HG02763 (cell line): Measurements from ENCODE around the gene TACR1.
"Not testable (repeated sequence)": the region's sequence is repeated elsewhere in the genome, so short reads cannot be mapped to it uniquely, and the experiment has no call there.

Experiments
- ATAC-seq: cut with Tn5 transposase; IDR thresholded peaks from one replicate; pipeline ENCODE4 v1.9.1; 2021; ENCODE audit warnings: mild to moderate bottlenecking, moderate library complexity; ENCODE audit not compliant: unreplicated experiment

Gene TACR1

DNA sequence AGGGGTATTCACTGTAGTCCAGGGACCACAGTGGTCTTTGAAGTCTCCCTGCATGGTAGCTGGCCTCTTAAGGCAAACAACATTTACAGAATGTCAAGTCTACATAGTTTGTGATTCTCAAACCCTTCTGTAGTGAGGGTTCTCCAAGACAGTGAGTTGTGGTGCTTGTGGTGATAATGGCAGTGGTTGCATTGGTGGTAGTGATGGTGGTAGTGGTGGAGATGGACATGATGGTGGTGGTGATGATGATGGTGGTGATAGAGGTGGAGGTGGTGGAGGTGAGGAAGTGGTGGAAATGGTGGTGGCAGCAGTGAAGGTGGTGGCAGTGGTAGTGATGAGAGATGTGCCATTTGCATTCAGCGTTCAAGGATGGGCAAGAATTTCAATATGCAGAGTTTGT lies 104.9 kb downstream of the TACR1 start:
- ATAC-seq = no peak

DNA sequence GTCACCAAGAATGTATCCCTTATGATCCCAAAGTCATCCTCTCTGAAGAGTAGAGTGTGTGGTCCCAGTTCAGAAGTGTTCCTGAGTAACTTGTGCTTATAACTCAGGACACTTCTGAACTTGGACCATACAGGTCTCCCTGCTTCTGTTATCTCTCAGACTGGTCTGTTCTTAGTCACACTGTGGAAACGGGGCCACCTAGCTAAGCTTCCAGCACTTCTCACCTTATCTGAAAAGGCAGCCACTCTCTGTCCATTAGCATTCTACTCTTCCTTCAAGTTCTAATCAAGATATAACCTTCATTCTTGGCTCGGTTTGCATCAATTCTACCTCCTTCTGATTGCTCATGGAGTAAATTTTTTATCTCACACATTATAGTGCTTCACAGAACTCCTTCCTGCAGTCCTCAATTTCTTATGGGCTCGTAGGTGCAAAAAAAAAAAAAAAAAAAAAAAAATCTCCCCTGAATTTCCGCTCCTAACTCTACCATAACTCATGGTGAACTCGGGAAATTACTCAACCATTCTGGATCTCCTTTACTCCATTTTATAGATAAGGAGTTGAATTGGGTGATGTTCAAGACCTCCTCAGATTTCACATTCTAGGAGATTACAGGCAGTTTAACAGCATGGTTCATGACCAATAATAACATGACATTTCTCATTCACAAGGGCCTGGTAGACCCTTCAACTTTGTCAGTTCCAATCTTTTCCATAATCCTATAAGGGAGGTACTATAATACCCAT lies 108.4 kb downstream of the TACR1 start:
- no peak for ATAC-seq

DNA sequence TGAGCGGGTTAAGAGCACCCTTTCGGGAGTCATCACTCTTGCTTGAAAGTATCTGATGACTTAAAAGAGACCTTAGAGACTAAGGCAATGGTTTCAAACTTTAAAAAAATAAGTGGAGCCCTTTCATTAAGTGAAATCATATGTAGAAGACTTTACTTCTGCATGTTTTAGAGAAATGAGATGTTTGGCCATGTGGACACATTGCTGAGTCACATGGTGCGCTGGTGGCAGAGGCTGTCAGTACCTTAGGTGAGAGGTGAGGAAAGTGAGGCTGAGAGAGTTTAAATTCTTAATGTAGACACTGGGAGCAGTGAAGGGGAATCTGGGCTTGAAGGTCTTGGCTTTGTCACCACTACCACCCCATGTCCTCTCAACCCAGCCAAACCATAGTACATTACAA lies 109.8 kb downstream of the TACR1 start:
- ATAC-seq = no peak

GRCh38 chr2:75088791-75089190 lies 110.5 kb downstream of the TACR1 start:
- ATAC-seq = no peak

- ATAC-seq = no peak
Observed at GRCh38 chr2:75087736-75088135, 111.6 kb downstream of the TACR1 start.

GRCh38 chr2:75079575-75079974 lies 119.7 kb downstream of the TACR1 start:
- ATAC-seq = no peak

DNA sequence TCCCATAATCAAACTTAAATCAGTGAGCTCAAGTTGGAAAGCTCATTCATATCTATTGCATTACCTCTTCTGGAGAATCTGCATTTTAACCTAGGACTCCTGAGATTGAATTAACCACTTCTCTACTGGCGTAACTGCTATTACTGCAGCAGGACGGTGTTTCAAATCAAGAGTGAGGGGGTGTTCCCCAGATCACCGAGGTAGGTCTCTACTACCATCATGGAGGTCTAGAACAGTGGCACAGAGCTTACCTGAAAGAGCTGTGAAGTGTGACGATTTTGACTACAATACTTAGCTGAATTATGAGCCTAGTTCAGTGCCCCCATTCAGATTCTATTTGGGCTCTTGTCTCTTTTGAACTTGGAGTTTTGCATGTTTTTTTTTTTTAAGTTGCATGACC lies 121.4 kb downstream of the TACR1 start:
- ATAC-seq = no peak

DNA sequence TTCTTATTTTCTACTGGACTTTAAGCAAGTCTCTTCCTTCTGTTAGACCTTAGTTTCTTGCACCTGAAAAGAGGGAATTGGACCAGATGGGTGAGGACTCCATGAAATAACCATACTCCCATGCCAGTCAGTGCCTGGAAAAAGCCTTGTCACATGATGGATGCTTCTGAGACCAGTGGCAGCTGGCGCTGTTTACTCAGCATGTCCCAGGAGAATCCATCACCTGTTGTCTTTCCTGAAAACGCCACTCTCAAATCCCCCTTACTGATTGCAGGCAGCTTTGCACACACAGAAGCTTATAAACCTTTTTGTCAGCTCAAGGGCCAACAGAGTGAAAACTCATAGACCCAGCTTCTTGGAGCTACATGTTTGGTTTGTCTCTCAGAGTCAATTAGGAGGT lies 123.2 kb downstream of the TACR1 start:
- no peak for ATAC-seq

DNA sequence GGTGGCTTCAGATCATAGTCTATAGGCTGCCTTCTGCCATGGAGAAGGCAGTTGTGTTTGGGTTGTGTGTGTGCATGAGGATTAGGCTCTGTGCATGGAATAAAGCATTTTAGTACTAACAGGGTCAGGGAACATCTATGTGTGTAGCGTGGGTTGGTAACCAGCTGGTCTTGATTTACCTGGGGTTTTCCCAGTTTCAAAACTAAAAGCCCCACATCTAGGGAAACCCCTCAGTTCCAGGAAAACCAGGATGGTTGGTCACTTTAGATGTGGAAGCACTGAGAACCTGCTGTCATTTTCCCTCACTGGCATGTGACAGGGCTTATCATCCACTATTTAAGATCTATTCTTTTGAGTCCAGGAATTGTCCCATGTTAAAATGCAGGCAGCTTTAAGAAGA lies 124.6 kb downstream of the TACR1 start:
- ATAC-seq = no peak

- ATAC-seq = no peak
Observed at GRCh38 chr2:75074228-75074627, 125.1 kb downstream of the TACR1 start.

GRCh38 chr2:75071766-75072165 lies 127.6 kb downstream of the TACR1 start:
- no peak for ATAC-seq

GRCh38 chr2:75068546-75068945 lies 130.8 kb downstream of the TACR1 start:
- ATAC-seq = no peak

- ATAC-seq = no peak
Observed at GRCh38 chr2:75067506-75067905, 131.8 kb downstream of the TACR1 start.

DNA sequence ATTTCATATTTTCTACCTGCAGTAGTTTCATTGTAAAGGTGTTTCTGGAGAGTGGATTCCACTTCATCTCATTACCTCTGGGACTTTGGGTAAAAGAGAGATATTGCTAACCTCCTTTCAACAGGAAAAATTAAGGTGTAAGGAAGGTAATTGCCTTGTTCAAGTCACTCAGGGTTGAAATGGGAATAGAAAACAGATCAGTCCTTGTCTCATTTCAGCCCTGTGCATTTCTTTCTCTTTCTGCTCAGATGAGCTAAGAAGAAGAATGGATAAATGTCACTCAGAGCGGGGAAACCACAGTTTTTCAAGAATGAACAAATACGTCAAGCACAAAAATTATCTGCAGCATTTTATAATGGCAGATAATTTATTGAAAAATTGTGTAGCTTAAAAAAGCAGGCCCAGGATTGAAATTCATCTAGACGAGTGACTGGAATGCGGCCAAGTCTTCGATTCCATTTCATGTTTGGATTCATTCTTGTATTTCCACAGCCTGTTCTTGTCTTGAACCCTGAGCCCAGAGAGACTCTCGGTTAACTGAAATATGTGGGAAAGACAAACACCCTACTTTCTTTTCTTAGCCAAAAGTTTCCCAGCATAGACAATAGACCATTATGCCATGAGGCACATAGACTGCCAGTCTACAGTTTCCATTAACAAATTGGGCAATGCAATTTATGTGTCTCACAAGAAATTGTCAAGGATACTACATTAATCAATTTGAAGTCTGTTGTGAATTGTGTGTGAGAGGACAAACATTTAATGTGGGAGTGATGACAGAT lies 133.0 kb downstream of the TACR1 start:
- no peak for ATAC-seq

DNA sequence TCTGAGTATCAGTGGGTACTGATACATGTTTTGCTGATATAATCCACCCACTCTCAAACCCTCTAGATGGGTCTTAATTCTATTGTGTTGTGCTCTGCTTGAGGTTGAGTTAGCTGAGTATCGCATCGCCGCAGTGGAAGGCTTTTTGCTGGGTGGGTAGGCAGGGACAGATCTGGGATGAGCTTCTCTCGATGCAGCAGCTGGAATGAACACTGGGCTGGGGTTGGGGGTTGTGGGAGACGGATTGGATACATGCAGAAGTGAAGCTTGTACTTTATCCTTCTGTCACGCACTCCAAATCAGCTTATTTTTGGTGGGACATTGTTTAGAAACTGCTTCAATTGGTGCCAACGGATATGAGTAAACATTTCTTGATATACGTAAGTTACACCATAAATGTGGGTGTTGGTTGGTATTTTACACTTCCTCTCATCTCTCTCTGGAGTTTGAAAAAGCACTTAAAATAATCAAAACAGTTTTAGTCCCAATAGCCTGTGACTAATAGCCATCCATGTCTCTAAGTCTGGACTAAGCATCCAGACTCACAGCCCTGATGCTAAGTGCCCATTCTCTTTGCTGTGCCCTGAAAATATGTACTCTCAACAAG lies 133.8 kb downstream of the TACR1 start:
- no peak for ATAC-seq

DNA sequence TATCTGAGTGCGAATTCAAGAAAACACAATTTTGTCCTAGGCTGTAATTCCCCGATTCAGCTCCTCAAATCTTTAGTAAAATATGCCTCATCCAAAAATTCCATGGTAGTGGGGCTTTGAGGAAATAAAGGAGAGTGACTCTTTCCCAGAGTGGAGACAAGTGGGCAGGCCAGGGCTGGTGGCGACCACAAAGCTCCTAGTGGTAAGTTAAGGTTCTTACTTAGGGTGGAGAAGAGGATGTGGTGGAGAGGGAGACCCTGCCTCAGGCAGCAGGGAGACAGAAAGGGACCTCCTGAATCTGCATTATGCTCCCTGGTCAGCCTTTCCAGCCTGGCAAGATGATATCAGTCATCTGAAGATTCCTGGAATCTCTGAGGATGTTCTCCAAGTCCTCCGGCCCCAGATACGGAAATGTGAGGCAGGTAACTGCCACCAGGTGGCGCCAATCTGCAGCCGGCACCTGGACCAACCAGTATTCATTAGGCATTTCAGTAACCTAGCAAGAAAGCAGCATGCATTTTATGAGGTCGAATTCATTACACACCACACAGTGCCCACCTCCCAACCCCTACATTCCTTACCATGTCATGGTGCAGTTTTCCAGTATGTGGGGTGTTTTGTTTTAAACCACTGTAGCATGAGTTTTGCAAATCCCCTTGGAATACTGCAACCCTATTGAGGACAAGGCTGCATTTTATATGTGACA lies 134.5 kb downstream of the TACR1 start:
- peak; percentile 83 for ATAC-seq

GRCh38 chr2:75063906-75064305 lies 135.4 kb downstream of the TACR1 start:
- no peak for ATAC-seq

DNA sequence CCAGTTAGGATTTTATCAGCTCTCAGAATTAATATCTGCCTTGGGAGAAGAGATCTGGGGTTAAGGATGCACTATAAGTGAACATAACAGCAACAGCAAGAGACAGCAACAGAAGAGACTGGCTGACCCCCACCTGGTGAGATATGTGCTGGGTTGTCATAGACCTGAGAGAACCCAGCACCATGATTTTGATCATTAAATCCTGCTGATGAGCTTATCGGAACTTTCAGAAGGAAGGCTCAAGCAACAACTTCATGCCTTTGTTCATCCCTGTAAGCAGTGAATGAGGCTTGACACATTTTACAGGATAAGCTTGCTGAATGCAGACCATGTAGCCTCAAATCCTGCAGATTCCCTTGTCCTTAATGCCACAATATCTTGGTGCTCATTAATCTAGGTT lies 140.9 kb downstream of the TACR1 start:
- ATAC-seq = no peak

- ATAC-seq = not testable (repeated sequence)
Observed at GRCh38 chr2:75057150-75057549, 142.2 kb downstream of the TACR1 start.

GRCh38 chr2:75055820-75056675 lies 143.3 kb downstream of the TACR1 start:
- peak; percentile 64 for ATAC-seq
